GM21423 (cell line): ENCODE measurements around the gene SLC39A11.
"Not testable (repeated sequence)": the region's sequence is repeated elsewhere in the genome, so short reads cannot be mapped to it uniquely, and the experiment has no call there.

Experiments
- ATAC-seq: cut with Tn5 transposase; IDR thresholded peaks from one replicate; pipeline ENCODE4 v1.9.1; 2021; ENCODE audit warnings: mild to moderate bottlenecking, moderate library complexity; ENCODE audit not compliant: unreplicated experiment

The SLC39A11 gene

DNA sequence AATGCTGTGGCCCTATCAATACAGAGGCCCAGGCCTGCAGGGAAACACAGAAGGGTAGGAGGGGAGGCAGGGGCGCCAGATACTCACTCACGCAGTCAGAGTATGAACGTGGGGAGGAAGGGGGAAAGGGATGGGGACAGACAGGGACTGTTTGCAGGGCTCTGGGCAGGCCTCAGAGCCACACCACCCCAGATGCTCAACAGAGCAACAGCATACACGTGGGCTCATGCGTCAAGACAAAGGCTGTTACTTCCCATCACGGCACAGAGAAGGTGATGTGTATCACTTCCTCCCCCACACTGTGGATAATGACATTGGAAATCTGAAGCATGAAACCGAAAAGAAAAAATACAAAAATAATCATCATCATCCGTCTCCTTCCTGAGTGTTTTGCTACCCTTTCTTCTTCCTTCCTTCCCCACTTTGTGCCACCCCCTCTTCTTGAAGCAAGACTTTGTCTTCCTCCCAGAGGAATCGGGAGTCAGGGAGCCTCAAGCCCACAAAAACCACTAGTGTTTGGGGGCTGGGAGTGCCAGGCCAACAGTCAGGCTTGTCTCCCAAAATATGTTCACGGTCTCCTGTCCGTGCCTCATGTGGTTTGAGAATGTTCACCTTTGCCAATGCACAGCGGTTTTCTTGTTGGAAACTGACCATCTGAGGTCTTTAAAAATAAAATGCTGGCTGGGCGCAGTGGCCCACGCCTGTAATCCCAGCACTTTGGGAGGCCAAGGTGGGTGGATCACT, 20.1 kb downstream of the SLC39A11 start:
- ATAC-seq, result no peak

DNA sequence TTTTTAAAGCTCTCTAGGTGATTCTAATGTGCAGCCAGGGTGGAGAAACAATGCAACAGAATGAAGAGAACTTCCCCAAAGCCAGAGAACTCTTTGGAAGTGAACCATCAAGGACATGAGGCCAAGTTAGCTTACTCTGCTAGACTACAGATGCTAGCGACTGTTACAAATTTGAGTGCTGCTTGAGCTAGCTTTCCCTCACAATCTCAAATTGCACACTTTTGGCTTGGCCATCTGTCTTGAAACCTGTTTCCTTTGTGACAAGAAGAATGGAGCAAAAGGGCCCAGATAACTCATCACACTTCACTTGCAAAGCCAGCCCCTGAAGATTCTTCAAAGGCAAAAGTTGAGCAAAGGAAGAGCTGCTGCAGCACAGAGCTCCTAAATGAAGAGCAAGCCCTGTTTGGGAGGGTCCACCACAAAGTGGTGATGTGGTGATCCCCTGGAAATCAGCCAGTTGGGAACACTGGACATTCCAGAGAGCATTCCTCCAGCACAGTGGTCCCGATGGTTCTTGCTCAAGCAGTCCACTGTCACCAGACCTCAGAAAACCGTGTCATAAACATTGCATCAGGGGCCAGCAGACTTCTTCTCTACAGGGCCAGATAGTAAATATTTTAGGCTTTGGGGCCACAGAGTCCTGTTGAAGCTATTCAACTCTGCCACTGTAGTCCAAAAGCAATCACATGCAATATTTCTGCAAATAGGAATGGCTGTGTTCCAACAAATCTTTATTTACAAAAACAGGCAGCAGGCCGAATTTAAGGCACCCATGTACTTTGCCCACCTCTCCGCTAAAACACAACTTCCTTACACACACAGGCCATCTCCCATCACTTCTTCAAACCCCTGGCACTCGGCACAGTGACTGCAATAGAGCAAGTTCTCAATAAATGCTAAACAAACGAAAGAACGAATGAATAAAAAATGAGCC, 21.2 kb downstream of the SLC39A11 start:
- ATAC-seq, result no peak

DNA sequence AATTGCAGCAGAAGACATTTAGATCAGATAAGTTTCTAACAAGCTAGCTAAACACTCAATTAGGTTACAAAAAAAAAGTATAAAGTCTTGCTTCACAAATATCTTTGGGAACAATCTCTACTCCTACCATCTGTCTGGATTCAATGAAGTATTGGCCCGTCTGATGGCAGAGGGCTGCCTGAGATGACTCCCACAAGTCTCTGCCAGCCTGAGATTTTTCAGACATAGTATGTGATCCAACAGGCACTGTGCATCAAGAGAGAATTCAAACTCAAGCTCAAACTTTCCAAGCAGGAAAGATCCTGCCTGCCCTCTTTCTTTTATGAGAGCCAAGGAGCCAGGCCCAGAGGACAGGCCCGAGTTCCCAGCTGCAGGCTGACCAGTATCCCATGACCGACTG, 22.6 kb downstream of the SLC39A11 start:
- no peak for ATAC-seq

- no peak for ATAC-seq
Observed at GRCh38 chr17:73069164-73069770, 23.2 kb downstream of the SLC39A11 start.

DNA sequence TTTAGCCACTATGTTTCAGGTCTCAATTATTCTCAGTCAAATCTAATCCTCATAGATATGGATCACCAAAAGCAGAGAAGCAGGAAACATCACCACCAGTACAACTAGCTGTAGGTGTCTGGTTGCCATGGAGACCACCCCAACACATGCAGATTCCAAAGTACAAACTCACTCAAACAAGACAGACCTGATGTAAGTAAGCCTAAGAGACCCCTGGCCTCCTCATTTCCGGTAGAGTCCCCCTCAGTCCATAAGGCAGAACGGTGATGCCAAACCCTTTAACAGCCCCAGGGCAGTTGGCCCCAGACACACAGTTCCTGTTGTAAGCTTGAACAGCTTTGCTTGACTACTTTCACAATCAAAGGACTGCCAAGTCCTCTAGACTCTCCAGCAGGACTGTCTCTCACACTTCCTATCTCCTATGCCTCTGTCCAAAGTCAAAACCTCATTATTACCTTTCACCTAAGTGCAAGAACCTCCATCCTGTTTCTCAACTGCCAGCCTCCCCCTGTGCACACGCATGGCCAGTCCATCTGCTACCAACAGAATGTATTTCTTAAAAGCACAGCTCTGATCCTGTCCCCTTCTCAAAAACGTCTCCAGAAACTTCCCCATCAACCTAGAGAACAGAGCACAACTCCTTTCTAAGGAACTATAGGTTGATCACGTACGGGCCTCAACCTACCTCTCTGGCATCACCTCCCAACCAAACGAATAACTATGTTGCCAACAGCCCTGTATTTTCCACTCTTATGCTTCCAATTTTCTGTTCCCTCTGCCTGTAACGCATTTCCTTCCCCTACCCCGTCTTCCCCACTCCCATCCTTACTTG, 23.9 kb downstream of the SLC39A11 start:
- ATAC-seq, result no peak

DNA sequence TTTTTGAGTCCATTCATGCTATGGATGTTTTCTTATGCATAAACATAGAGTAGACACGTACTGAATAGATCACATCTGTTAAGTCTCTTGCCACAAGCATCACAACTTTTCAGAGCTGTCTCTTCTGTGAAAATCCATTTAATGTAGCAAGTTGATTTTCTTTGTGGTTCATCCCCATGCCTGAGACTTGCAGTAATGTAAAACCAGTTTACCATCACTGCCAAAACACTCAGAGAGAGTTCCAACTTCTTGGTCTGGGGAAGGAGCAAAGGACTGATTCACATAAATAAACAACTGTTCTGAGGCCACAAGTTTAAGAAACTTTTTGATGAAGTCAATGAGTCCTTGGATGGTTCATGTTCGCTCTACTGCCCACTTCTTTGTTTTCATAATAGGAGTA, 24.8 kb downstream of the SLC39A11 start:
- ATAC-seq, result not testable (repeated sequence)

- no peak for ATAC-seq
Observed at GRCh38 chr17:73067075-73067474, 25.4 kb downstream of the SLC39A11 start.

GRCh38 chr17:73066148-73066884, 26.2 kb downstream of the SLC39A11 start:
- no peak for ATAC-seq

- no peak for ATAC-seq
Observed at GRCh38 chr17:73065376-73065775, 27.1 kb downstream of the SLC39A11 start.

DNA sequence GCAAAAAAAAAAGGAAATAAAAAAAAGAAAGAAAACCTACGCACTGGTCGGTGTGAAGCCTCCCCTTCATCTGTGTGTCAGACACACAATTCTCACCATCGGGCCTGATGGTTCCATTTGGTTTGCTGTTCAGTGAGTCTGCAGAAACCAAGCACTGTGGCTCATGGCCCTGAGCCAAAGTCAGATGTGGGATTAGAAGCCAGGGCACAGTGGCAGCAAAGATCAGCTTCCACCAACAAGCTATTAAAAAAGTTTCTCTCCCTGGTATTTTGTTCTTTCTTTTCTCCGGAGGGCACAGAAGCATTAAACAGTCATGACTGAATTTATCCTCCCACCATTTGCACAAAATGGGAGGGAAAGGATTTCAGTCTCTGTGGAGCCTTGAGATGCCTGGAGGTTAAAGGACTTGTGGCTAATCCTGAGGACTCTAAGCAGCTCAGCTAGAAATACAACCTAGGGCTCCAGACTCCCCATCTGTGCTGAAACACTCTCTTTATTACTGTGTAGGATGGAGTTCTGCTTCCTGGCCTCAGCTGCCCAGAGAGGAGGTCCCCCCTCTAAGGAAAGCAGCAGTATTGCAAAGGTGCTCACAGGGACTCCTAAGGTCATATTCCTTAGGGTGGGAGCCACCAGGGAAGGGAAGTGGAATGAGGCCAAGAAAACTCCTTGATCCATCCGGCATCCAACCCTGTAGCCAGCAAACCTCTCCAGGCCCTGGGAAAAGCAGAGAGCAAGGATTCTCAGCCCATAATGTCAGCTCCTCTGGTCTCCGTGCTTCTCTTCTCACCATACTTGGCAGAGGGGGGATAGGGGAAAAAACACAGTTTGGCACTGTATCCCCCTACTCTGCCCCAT, 28.2 kb downstream of the SLC39A11 start:
- ATAC-seq, result no peak

DNA sequence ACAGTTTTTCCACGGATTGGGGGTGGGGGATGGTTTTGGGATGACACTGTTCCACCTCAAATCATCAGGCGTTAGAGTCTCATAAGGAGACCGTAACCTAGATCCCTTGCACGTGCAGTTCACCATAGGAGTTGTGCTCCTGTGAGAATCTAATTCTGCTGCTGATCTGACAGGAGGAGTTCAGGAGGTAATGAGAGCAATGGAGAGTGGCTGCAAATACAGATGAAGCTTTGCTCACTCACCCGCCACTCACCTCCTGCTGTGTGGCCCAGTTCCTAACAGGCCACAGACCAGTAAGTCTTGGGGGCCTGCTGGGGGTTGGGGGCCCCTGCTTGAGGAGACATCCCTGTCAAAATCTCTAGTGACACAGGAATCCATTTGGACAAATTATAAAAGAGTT, 29.8 kb downstream of the SLC39A11 start:
- ATAC-seq, result no peak

GRCh38 chr17:73061161-73061560, 31.3 kb downstream of the SLC39A11 start:
- no peak for ATAC-seq

DNA sequence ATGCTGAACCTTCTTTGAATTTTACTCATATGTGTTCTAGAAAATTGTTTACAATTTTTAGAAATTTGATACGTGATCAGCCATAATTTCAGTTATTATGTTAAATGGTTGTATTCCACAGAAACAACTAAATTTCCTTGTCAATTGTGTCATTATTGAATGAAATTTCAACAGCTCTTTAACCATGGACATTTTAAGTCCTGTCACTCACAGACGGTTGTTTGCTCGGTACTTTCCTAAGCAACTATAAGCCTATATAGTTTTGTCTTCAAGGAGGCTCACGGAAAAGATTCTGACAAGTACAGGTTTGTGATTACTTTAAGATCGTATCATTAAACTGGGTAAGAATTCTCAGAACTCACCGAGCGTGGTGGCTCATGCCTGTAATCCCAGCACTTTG, 31.8 kb downstream of the SLC39A11 start:
- ATAC-seq, result no peak

- not testable (repeated sequence) for ATAC-seq
Observed at GRCh38 chr17:73059713-73060112, 32.8 kb downstream of the SLC39A11 start.

DNA sequence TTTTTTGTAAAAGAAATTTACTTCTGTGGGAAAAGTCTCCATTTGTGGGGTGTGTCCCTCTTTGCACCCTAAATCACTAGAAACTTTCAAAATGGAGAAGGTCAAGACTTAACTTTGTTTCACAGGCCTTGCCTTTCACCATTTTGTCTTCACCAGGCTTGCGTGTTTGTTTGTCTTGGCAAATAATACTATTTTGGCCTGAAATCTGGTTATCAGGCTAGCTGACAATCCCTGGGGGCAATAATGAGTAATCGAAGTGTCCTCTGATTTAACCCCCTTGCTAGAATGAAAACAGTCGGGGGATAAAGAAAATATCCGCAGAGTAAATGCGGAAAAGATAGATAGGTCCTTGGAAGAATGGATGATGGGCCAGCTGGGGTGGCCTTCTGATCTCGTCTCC, 34.5 kb downstream of the SLC39A11 start:
- ATAC-seq, result no peak

- no peak for ATAC-seq
Observed at GRCh38 chr17:73057196-73057595, 35.3 kb downstream of the SLC39A11 start.

DNA sequence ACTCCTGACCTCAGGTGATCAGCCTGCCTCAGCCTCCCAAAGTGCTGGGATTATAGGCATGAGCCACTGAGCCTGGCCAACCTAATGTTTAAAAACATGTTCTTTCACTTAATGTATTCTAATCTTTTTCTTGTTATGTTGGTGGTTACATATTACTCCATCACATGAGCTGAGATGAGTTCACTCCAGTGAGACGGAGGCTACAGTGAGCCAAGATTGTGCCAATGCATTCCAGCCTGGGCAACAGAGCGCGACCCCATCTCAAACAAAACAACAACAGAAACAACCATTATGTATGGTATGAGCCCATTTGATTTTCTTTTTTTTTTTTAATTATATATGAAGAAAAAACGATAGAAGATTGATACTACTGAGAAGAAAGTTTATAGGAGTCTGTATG, 39.6 kb downstream of the SLC39A11 start:
- no peak for ATAC-seq

GRCh38 chr17:73050797-73051196, 41.7 kb downstream of the SLC39A11 start:
- no peak for ATAC-seq

GRCh38 chr17:73048170-73048569, 44.3 kb downstream of the SLC39A11 start:
- no peak for ATAC-seq
